Placental epithelial cell (primary cell): ENCODE results near the gene STOML3. TPM values are rescaled to one million over a fixed set of nuclear protein-coding genes. Genes with fewer than 3 reads are reported as not detected.

ENCODE experiments used
- total RNA-seq: library from RNA; depleted of rRNA; stranded (reverse); fragments of >200 nt; gene quantifications from 2 replicates; pipeline ENCODE4 v1.2.3, GENCODE V29; 2012

Gene STOML3, protein sequence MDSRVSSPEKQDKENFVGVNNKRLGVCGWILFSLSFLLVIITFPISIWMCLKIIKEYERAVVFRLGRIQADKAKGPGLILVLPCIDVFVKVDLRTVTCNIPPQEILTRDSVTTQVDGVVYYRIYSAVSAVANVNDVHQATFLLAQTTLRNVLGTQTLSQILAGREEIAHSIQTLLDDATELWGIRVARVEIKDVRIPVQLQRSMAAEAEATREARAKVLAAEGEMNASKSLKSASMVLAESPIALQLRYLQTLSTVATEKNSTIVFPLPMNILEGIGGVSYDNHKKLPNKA
- not detected in 2 replicates for total RNA-seq

DNA sequence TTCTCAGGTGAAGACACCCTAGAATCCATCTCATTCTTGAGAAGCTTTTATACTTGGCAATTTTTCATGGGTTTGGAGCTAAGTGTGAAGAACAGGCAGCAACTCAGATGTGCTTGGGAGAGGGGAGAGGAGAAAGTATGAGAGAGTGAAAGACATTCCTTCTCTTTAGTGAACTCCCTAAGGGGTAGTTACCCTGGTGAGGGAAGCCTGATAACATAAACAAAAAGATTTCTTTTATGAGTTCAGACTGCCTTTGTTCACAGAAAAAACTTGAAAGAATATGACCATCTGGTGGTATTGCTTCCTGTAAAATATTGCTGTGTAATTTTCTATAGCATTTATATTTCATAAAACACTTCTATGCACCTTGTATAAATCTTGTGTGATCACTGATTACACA lies at the start of gene STOML3:
Gene STOML3 (minus strand): TSS at position 139 of the 400 bp plus-strand sequence. CDS start 110 bp downstream, at position 29.

DNA sequence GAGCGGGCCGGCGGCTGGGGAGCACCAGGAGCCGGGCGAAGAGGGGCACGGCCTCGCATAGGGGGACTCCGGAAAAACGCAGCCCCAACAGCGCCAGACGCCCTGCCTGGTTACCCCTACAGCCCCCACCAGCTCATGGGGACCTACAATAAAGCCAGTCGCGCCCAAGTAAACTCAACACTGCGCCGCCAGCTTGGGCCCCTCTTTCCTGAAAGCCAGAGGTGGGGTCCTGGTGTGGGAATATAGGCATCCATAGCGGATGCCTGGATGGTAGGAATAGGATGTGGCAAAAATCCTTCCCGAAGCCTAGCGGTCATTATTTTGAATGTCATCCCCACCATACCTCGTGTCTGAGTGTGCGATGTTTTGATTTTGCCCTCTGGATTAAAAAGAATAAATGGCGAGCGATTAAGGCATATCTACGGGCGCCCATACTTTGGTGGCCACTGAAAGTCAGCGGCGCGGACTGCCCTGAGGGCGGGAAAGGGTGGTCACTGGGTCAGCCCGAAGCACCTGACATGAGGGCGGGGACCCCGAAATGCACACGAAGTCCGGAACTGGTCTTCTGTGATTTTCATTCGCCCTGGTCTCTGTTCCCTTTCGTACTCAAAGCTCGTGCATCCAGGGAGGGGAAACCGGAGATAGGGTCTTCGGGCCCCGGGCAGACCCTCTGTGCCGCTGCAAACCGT lies 47.4 kb upstream of the STOML3 start, which contains the start of the genes NHLRC3 and PROSER1:
Gene NHLRC3 (plus strand): TSS at position 577 of the 689 bp plus-strand sequence. CDS start 184 bp downstream, outside the sequence.
Gene PROSER1 (minus strand): TSS at position 210 of the 689 bp plus-strand sequence. CDS start 847 bp downstream, outside the sequence.

Other genes with a start within 250 kb of the STOML3 start
- 9.0 and 9.8 TPM in 2 replicates for gene PROSER1, start 47.3 kb upstream of the STOML3 start, total RNA-seq
- gene NHLRC3, start 47.6 kb upstream of the STOML3 start, total RNA-seq = 11.8 and 19.2 TPM in 2 replicates